AG04450 (cell line): ENCODE results near the gene ASPSCR1. TPM values are rescaled to one million over a fixed set of nuclear protein-coding genes. Genes with fewer than 3 reads are reported as not detected.

Source experiments
- CTCF ChIA-PET: fragments of 300-600, 350-600 bp; formaldehyde crosslinking; extraction: SDS; loops from one replicate; lab custom pipeline; 2022; ENCODE audit warnings: antibody characterized with exemption, inconsistent platforms; lab: Charles Lee
- POLR2A ChIA-PET: fragments of 350-600 bp; formaldehyde crosslinking; extraction: SDS; loops from one replicate; lab custom pipeline; 2021; ENCODE audit warnings: antibody characterized with exemption, inconsistent platforms; lab: Yijun Ruan, JAX
- DNase-seq: peaks from one replicate; pipeline ENCODE4 v3.0.0-alpha.2; 2011; ENCODE audit warnings: low read depth, low spot score
- H3K27ac ChIP-seq: one replicate; pipeline ENCODE4 v1.5.1; 2012; ENCODE audit warnings: low read depth, low read length, control low read depth
- H3K27me3 ChIP-seq: one replicate; pipeline ENCODE4 v1.6.0; 2012; ENCODE audit warnings: low read length; ENCODE audit not compliant: control insufficient read depth, insufficient read depth
- H3K4me3 ChIP-seq: 2 replicates; pipeline ENCODE4 v1.5.1; 2011; ENCODE audit warnings: mild to moderate bottlenecking, low read depth, low read length, control low read depth
- H3K9me3 ChIP-seq: 2 replicates; pipeline ENCODE4 v1.5.1; 2012; ENCODE audit warnings: low read length; ENCODE audit not compliant: control insufficient read depth, insufficient read depth
- CTCF ChIP-seq: IDR thresholded peaks from 2 replicates; pipeline ENCODE4 v1.5.1; 2011; ENCODE audit warnings: low read depth, low read length, control low read depth, inconsistent platforms
- polyA plus RNA-seq: library from polyadenylated mRNA; depleted of rRNA; stranded (reverse); fragments of >200 nt; gene quantifications from 2 replicates; pipeline ENCODE4 v1.2.3, GENCODE V29; 2011

ASPSCR1 gene
- polyA plus RNA-seq, 1 experiment: 7.1 TPM

- CTCF ChIA-PET: no interaction called here
These were observed 70.6 kb downstream of the ASPSCR1 start for GRCh38 chr17:82047914-82048570.

GRCh38 chr17:82048571-82048971, 71.1 kb downstream of the ASPSCR1 start:
- no peak for DNase-seq
- no peak for TF ChIP-seq CTCF
- CTCF ChIA-PET: no interaction called here
- no peak overlapping the region for H3K4me3 ChIP-seq
- H3K9me3 ChIP-seq: peaks cover 4% of the 10 kb centered on the region; the same call in 1 of the 2 replicates
- POLR2A ChIA-PET: no interaction called here
- no peaks in the 10 kb centered on the region for H3K27me3 ChIP-seq
- no peak overlapping the region for H3K27ac ChIP-seq

More at GRCh38 chr17:82047914-82048570, 70.6 kb downstream of the ASPSCR1 start:
- no peak overlapping the region for H3K4me3 ChIP-seq
- H3K27me3 ChIP-seq: no peaks in the 10 kb centered on the region
- DNase-seq: no peak
- no peak overlapping the region for H3K27ac ChIP-seq
- H3K9me3 ChIP-seq: peaks cover 4% of the 10 kb centered on the region; the same call in 1 of the 2 replicates
- no peak for TF ChIP-seq CTCF
- POLR2A ChIA-PET: interaction anchor here (0.6 kb wide), 1 partner anchor 123 kb away, joined by 9 read pairs; no protein-coding TSS in a partner anchor

GRCh38 chr17:82049106-82049505, 71.7 kb downstream of the ASPSCR1 start:
- ChIA-PET CTCF (no interaction called here), POLR2A (no interaction called here)
- H3K4me3 ChIP-seq: no peak overlapping the region
- DNase-seq: no peak
- H3K27me3 ChIP-seq: no peaks in the 10 kb centered on the region
- H3K27ac ChIP-seq: no peak overlapping the region
- TF ChIP-seq CTCF: no peak
- peaks cover 4% of the 10 kb centered on the region; the same call in 1 of the 2 replicates for H3K9me3 ChIP-seq

GRCh38 chr17:82049521-82049971, 72.1 kb downstream of the ASPSCR1 start:
- POLR2A ChIA-PET: no interaction called here
- H3K27me3 ChIP-seq: no peaks in the 10 kb centered on the region
- CTCF ChIA-PET: interaction anchor here (1.6 kb wide), 1 partner anchor 12 kb away, joined by 4 read pairs; the partner anchor contains the start of gene DCXR
- no peak overlapping the region for H3K4me3 ChIP-seq
- DNase-seq: no peak
- TF ChIP-seq CTCF: no peak
- H3K9me3 ChIP-seq: peaks cover 4% of the 10 kb centered on the region; the same call in 1 of the 2 replicates
- H3K27ac ChIP-seq: no peak overlapping the region

- POLR2A ChIA-PET: interaction anchor here (2.2 kb wide), 1 partner anchor 13 kb away, joined by 8 read pairs; the partner anchor contains the start of gene DCXR
- CTCF ChIA-PET: interaction anchor here (1.6 kb wide), 1 partner anchor 13 kb away, joined by 4 read pairs; the partner anchor contains the start of gene DCXR
- Histone ChIP-seq H3K9me3 (peaks cover 4% of the 10 kb centered on the region; the same call in 1 of the 2 replicates), H3K27me3 (no peaks in the 10 kb centered on the region), H3K4me3 (peak overlapping the region; percentile 85), H3K27ac (no peak overlapping the region)
- no peak for DNase-seq
- no peak for TF ChIP-seq CTCF
These were observed 72.8 kb downstream of the ASPSCR1 start for GRCh38 chr17:82050152-82050760.
